ENCODE measurements around the gene PRKAR1B. TPM values are rescaled to one million over a fixed set of nuclear protein-coding genes. Genes with fewer than 3 reads are reported as not detected.

PRKAR1B gene
- total RNA-seq, 2 experiments from 2014 or later = 15.5 to 15.8 TPM

GRCh38 chr7:534075-534474 lies 193.0 kb downstream of the PRKAR1B start:
- peaks cover 3% of the 10 kb centered on the region for H3K27me3 Mint-ChIP-seq (ENCODE audit: low read depth)
- no peak overlapping the region for H3K4me3 Mint-ChIP-seq
- no peaks in the 10 kb centered on the region for H3K9me3 Mint-ChIP-seq
- no peaks in the 10 kb centered on the region for H3K36me3 Mint-ChIP-seq (ENCODE audit: low read depth)
- CTCF ChIA-PET = no interaction called here
- DNase-seq = no peak
- H3K4me1 Mint-ChIP-seq (ENCODE audit: low read depth) = peaks cover 2% of the 10 kb centered on the region
- no peak overlapping the region for H3K27ac Mint-ChIP-seq
- intact Hi-C loops (cut with micrococcal nuclease) = no loop called here

GRCh38 chr7:533266-533665 lies 193.8 kb downstream of the PRKAR1B start:
- Mint-ChIP-seq H3K27me3 (ENCODE audit: low read depth) (peaks cover 3% of the 10 kb centered on the region), H3K36me3 (ENCODE audit: low read depth) (no peaks in the 10 kb centered on the region), H3K4me1 (ENCODE audit: low read depth) (peaks cover 2% of the 10 kb centered on the region), H3K4me3 (no peak overlapping the region), H3K9me3 (no peaks in the 10 kb centered on the region), H3K27ac (no peak overlapping the region)
- CTCF ChIA-PET = no interaction called here
- DNase-seq = no peak
- intact Hi-C loops (cut with micrococcal nuclease) = no loop called here

GRCh38 chr7:532379-533143 lies 194.5 kb downstream of the PRKAR1B start:
- H3K9me3 Mint-ChIP-seq = no peaks in the 10 kb centered on the region
- H3K36me3 Mint-ChIP-seq (ENCODE audit: low read depth) = no peaks in the 10 kb centered on the region
- no peak for DNase-seq
- no peak overlapping the region for H3K4me3 Mint-ChIP-seq
- peaks cover 2% of the 10 kb centered on the region for H3K4me1 Mint-ChIP-seq (ENCODE audit: low read depth)
- CTCF ChIA-PET = interaction anchor here (0.6 kb wide), 1 partner anchor 337 kb away, joined by 10 read pairs; no protein-coding TSS in a partner anchor
- H3K27me3 Mint-ChIP-seq (ENCODE audit: low read depth) = peaks cover 3% of the 10 kb centered on the region
- intact Hi-C loops (cut with micrococcal nuclease) = no loop called here
- no peak overlapping the region for H3K27ac Mint-ChIP-seq

GRCh38 chr7:531777-532176 lies 195.3 kb downstream of the PRKAR1B start:
- intact Hi-C loops (cut with micrococcal nuclease) = no loop called here
- Mint-ChIP-seq H3K27ac (no peak overlapping the region), H3K36me3 (ENCODE audit: low read depth) (no peaks in the 10 kb centered on the region), H3K4me3 (no peak overlapping the region), H3K4me1 (ENCODE audit: low read depth) (peaks cover 2% of the 10 kb centered on the region), H3K9me3 (no peaks in the 10 kb centered on the region), H3K27me3 (ENCODE audit: low read depth) (peaks cover 3% of the 10 kb centered on the region)
- DNase-seq = no peak
- CTCF ChIA-PET = interaction anchor here (0.6 kb wide), 1 partner anchor 338 kb away, joined by 10 read pairs; no protein-coding TSS in a partner anchor

- intact Hi-C loops (cut with micrococcal nuclease) = no loop called here
- Mint-ChIP-seq H3K4me1 (ENCODE audit: low read depth) (peaks cover 2% of the 10 kb centered on the region), H3K27ac (no peak overlapping the region), H3K4me3 (no peak overlapping the region), H3K27me3 (ENCODE audit: low read depth) (peaks cover 4% of the 10 kb centered on the region), H3K9me3 (no peaks in the 10 kb centered on the region), H3K36me3 (ENCODE audit: low read depth) (no peaks in the 10 kb centered on the region)
- CTCF ChIA-PET = no interaction called here
- no peak for DNase-seq
Observed at GRCh38 chr7:528451-528850, 198.6 kb downstream of the PRKAR1B start.

- H3K27me3 Mint-ChIP-seq (ENCODE audit: low read depth) = peaks cover 7% of the 10 kb centered on the region
- no peak for DNase-seq
- CTCF ChIA-PET = interaction anchor here (0.7 kb wide), 1 partner anchor 145 kb away, joined by 3 read pairs; no protein-coding TSS in a partner anchor
- no peak overlapping the region for H3K27ac Mint-ChIP-seq
- intact Hi-C loops (cut with micrococcal nuclease) = no loop called here
- no peaks in the 10 kb centered on the region for H3K36me3 Mint-ChIP-seq (ENCODE audit: low read depth)
- H3K4me1 Mint-ChIP-seq (ENCODE audit: low read depth) = peaks cover 2% of the 10 kb centered on the region
- no peak overlapping the region for H3K4me3 Mint-ChIP-seq
- H3K9me3 Mint-ChIP-seq = no peaks in the 10 kb centered on the region
Observed at GRCh38 chr7:527723-528122, 199.4 kb downstream of the PRKAR1B start.

- Mint-ChIP-seq H3K9me3 (no peaks in the 10 kb centered on the region), H3K27me3 (ENCODE audit: low read depth) (peaks cover 10% of the 10 kb centered on the region), H3K36me3 (ENCODE audit: low read depth) (no peaks in the 10 kb centered on the region), H3K27ac (no peak overlapping the region), H3K4me1 (ENCODE audit: low read depth) (peaks cover 4% of the 10 kb centered on the region), H3K4me3 (no peak overlapping the region)
- DNase-seq = no peak
- intact Hi-C loops (cut with micrococcal nuclease) = no loop called here
- CTCF ChIA-PET = no interaction called here
Observed at GRCh38 chr7:526460-527034, 200.5 kb downstream of the PRKAR1B start.

- intact Hi-C loops (cut with micrococcal nuclease) = no loop called here
- CTCF ChIA-PET = no interaction called here
- peaks cover 15% of the 10 kb centered on the region for H3K27me3 Mint-ChIP-seq (ENCODE audit: low read depth)
- no peaks in the 10 kb centered on the region for H3K36me3 Mint-ChIP-seq (ENCODE audit: low read depth)
- no peaks in the 10 kb centered on the region for H3K9me3 Mint-ChIP-seq
- H3K27ac Mint-ChIP-seq = no peak overlapping the region
- H3K4me1 Mint-ChIP-seq (ENCODE audit: low read depth) = peaks cover 8% of the 10 kb centered on the region
- no peak for DNase-seq
- H3K4me3 Mint-ChIP-seq = no peak overlapping the region
Observed at GRCh38 chr7:525740-526139, 201.3 kb downstream of the PRKAR1B start.

- Mint-ChIP-seq H3K4me3 (no peak overlapping the region), H3K27me3 (ENCODE audit: low read depth) (peaks cover 12% of the 10 kb centered on the region), H3K4me1 (ENCODE audit: low read depth) (peaks cover 8% of the 10 kb centered on the region), H3K9me3 (no peaks in the 10 kb centered on the region), H3K36me3 (ENCODE audit: low read depth) (no peaks in the 10 kb centered on the region), H3K27ac (no peak overlapping the region)
- no peak for DNase-seq
- intact Hi-C loops (cut with micrococcal nuclease) = no loop called here
- CTCF ChIA-PET = no interaction called here
Observed at GRCh38 chr7:524800-525199, 202.3 kb downstream of the PRKAR1B start.

GRCh38 chr7:523347-524336 lies 203.4 kb downstream of the PRKAR1B start:
- no peak overlapping the region for H3K4me3 Mint-ChIP-seq
- H3K36me3 Mint-ChIP-seq (ENCODE audit: low read depth) = no peaks in the 10 kb centered on the region
- peaks cover 8% of the 10 kb centered on the region for H3K4me1 Mint-ChIP-seq (ENCODE audit: low read depth)
- DNase-seq = no peak
- H3K27me3 Mint-ChIP-seq (ENCODE audit: low read depth) = peaks cover 13% of the 10 kb centered on the region
- H3K27ac Mint-ChIP-seq = no peak overlapping the region
- intact Hi-C loops (cut with micrococcal nuclease) = no loop called here
- CTCF ChIA-PET = no interaction called here
- H3K9me3 Mint-ChIP-seq = no peaks in the 10 kb centered on the region

- H3K36me3 Mint-ChIP-seq (ENCODE audit: low read depth) = no peaks in the 10 kb centered on the region
- peaks cover 11% of the 10 kb centered on the region for H3K4me1 Mint-ChIP-seq (ENCODE audit: low read depth)
- H3K4me3 Mint-ChIP-seq = no peak overlapping the region
- intact Hi-C loops (cut with micrococcal nuclease) = no loop called here
- peaks cover 16% of the 10 kb centered on the region for H3K27me3 Mint-ChIP-seq (ENCODE audit: low read depth)
- no peaks in the 10 kb centered on the region for H3K9me3 Mint-ChIP-seq
- H3K27ac Mint-ChIP-seq = no peak overlapping the region
- CTCF ChIA-PET = interaction anchor here (0.6 kb wide), 1 partner anchor 1268 kb away, joined by 4 read pairs; no protein-coding TSS in a partner anchor
- DNase-seq = no peak
Observed at GRCh38 chr7:522951-523314, 204.1 kb downstream of the PRKAR1B start.

All from activated naive CD4-positive, alpha-beta T cell treated with anti-CD3 and anti-CD28 coated beads for 36 hours (primary cell).